Activated naive CD4-positive, alpha-beta T cell treated with Interleukin-2 at 50 U/mL for 16 hours (primary cell): ENCODE data around the gene BCAS4.

Experiments
- DNase-seq: peaks from one replicate; pipeline ENCODE4 v3.0.0-alpha.2; 2020

The BCAS4 gene

DNA sequence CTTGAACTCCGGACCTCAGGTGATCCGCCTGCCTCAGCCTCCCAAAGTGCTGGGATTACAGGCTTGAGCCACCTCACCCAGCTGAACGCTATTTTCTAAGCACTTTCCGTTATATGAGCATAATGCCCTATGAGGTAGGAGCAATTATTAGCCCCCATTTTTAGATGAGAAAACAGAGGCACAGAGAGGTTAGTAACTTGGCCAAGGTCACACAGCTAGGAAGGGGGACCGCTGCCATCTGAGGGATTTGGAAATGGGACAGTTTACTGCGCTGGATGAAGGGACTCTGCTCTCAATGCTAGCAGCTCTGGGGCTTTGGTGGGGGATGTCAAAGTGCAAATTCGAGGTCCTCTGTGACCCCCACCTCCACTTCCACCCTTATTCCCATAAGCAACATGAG lies 62.5 kb downstream of the BCAS4 start:
- no peak for DNase-seq

GRCh38 chr20:50858525-50858924 lies 63.7 kb downstream of the BCAS4 start:
- DNase-seq: no peak

DNA sequence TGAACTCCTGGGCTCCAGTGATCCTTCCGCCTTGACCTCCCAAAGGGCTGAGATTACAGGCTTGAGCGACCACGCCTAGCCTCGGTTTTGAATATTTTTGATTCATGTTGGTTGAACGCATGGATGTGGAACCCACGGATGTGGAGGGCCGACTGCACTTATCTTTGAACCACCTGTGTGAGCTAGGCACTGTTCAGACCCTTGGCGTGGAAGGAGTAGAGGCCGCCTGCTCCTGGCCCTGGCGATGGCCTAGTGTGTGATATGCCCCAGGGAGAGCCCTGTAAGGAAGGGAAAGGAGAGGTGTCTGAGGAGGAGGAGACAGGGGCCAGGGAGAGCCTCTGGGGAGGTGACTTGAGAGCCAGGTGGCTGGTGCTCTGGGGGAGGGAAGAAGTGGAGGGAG lies 64.3 kb downstream of the BCAS4 start:
- no peak for DNase-seq

GRCh38 chr20:50861012-50861411 lies 66.2 kb downstream of the BCAS4 start:
- DNase-seq: no peak

DNA sequence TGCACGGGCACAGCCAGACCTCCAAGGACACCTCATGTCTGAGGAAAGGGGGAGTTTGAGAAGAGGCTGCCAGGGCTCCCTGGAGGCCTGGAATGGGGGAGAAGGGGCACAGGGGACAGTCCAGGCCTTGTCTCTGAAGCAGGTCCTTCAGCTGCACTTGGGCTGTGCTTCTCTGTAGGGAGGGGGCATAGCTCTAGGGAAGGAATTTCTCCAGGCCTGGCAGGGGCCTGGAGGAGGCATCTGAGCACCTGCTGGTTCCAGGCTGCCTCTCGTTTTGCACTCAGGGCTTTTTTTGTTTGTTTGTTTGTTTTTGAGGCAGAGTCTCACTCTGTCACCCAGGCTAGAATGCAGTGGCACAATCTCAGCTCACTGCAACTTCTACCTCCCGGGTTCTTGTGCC lies 67.7 kb downstream of the BCAS4 start:
- no peak for DNase-seq

- DNase-seq: no peak
Observed at GRCh38 chr20:50865114-50865513, 70.3 kb downstream of the BCAS4 start.

DNA sequence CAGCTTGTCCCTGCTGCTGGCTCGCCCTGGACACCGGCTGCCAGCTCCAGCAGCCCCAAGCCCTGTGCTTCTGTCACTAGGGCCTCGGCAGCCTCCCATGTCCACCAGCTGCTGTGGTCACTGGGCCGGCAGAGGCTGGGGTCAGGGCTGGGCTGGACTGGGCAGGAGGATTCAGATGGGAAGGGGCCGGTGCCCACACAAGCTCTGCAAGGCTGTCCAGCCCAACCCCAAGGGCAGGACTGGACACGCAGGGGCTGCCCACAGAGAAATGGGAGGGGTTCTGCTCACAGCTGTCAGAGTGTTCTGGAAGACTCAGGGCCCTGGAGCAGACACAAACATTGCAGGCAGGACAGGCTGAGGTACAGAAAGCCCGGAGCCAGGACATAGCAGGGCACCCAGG lies 70.7 kb downstream of the BCAS4 start:
- no peak for DNase-seq

- no peak for DNase-seq
Observed at GRCh38 chr20:50866036-50866685, 71.3 kb downstream of the BCAS4 start.

DNA sequence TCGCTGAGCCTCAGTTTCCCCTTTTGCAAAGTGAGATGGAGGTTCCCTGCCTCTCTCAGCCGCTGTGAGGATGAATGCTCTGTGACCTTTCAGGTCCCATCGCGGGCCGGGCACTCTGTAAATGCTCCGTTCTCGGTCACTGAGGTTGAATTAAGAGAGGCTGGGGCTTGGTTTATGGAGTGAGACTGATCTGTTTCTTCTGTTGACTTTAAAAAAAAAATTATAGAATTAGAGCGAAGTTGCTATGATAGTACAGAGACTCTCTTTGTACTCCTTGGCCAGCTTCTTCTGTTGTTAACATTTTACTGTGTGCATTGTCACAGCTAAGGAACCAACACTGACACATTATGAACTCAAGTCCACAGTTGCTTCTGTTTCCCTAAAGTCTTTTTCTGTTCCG lies 72.0 kb downstream of the BCAS4 start:
- DNase-seq: no peak

DNA sequence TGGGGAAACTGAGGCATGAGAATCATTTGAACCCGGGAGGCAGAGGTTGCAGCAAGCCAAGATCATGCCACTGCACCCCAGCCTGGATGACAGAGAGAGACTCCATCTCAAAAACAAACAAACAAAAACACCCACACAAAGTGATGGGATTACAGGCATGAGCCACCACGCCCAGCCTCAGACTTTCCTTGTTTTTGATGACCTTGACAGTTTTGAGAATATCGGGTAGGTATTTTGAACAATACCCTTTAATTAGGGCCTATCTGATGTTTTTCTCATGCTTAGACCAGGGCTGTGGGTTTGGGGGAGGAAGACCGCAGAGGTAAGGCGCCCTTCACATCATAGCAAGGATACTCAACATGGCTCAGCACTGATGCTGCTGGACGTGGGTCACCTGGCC lies 72.9 kb downstream of the BCAS4 start:
- DNase-seq: no peak

- no peak for DNase-seq
Observed at GRCh38 chr20:50868509-50869495, 73.9 kb downstream of the BCAS4 start.

DNA sequence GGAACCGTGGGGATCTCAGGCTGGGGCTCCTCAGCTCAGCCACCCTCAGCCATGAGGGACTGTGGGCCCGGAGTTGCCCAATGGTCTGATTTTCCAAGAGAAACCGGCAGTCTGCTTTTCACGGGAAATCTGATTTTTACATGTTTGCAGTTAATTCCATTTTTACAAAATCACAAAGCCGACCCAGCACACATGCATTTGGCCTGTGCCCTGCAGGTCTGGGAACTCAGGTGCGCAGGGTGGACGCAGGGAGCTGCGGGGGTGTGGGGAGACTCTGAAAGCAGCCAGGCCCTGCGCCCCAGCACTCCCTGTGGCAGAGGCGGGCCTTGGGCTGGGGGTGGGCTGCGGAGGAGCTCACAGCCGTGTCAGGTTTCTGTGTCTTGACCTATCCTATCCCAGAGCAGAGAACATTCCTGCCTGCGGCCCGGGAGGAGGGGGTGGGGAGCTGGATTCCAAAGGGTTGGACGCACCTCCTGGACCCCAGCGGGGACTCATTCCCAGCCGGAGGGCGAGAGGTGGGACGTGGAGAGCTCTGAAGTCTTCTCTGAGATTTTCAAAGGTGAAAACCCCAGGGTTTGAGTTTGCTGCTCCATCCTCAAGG lies 75.8 kb downstream of the BCAS4 start:
- no peak for DNase-seq

DNA sequence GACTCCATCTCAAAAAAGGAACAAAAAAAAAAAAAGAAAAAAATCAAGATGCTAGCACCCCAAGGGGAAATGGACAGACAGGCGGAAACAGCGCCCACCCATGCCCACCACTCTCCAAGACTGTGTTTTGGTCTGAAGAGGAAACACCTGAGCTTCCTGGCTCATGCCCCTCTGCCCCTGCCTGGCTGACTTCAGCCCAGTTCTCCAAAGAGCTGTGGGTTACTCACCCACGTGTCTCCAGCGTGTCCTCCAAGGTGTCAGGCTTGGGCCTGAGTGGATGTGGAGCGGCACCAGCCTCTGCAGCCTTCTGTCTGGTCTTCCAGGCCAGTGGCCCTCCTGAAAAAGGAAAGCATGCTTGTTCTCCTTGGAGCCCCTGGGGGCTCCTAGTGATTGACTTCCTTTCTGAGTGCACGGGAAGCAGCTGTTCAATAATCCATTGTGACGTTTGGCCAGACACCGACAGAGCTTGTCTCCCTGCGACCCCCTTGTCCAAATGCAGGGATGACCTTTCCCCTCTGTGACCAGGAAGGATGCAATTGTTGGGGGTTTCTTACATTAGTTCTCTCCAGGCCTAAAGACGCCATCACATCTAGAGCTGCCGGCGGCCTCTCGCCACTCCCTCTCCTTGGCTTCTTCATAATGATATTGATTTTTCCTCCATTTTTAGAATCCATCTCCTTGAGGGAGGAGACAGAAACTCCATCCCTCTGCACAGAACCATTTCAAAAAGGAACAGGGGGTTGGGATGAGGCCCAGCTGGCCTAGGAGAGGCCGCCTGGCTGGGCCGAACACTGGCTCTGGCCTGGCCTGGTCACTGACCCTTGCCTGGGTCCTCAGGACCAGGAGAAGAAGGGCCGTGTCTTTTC lies 77.9 kb downstream of the BCAS4 start:
- no peak for DNase-seq

DNA sequence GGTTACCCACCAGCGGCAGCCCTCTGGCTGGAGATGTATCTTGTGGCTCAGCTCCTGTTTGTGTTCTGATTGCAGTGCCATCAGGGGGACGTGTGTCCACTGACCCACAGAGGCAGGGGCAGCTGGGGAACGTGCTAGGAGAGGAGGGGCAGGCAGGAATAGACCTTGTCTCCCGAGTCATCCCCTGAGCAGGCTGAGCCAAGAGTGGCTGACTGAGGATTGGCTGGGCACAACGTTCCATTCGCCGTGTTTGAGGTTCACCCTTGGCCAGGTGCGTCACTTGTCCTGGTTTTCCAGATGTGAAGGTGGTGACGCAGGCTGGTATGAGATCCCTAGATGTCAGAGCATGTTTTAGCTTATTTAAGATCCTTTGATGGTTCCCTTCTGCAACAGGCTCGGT lies 78.7 kb downstream of the BCAS4 start:
- no peak for DNase-seq

DNA sequence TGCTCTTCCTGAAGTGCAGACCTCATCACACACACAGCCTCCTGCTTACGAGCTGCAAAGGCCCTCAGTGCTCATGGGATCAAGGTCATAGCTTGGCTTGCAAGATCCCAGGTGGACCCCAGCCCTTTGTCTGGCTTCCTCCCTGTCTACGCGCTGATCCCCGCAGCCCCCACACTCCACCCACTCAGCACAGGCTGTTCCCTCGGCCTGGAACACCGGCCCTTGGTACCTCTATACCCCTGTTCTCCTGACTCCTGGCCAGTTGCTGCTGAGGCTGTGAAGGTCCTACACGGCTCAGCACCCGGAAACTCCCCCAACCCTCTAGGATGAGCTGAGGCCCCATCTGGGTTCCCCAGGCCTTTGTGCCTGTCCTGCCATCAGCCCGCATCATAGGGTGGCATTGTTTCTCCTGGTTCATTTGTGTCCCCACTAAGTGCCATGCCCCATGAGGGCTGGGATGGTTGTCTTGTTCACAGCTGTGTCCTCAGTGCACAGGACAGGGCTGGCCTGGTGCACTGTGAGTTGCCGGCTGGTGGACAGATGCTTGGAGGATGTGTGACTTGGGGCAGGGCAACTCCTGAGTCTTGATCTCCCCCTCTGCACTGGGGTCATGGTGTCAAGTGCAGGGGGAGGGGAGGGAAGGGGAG lies 79.4 kb downstream of the BCAS4 start:
- no peak for DNase-seq

- DNase-seq: no peak
Observed at GRCh38 chr20:50874758-50875665, 80.2 kb downstream of the BCAS4 start.

DNA sequence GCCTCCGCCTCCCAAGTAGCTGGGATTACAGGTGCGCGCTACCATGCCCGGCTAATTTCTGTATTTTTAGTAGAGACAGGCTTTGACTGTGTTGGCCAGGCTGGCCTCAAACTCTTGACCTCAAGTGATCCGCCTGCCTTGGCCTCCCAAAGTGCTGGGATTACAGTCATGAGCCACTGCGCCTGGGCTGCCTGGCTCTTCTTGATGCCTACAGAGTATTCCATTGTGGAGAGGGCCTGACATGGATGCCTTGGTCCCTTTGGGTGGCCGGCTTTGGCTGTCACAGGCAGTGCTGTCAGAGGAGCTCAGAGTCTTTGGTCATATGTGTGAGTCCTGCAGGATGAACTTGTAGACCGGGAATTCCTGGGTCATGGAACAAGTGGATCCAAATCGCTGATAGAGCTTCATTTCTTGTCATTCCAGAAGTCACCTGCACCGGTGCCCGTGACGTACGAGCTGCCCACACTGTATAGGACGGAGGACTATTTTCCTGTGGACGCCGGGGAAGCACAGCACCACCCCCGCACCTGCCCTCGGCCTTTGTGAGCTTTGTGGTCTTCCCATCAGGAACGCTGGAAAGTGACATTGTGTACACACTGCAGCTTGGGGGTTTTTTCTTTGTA lies 81.3 kb downstream of the BCAS4 start:
- DNase-seq: no peak

- DNase-seq: no peak
Observed at GRCh38 chr20:50876816-50877215, 82.0 kb downstream of the BCAS4 start.

DNA sequence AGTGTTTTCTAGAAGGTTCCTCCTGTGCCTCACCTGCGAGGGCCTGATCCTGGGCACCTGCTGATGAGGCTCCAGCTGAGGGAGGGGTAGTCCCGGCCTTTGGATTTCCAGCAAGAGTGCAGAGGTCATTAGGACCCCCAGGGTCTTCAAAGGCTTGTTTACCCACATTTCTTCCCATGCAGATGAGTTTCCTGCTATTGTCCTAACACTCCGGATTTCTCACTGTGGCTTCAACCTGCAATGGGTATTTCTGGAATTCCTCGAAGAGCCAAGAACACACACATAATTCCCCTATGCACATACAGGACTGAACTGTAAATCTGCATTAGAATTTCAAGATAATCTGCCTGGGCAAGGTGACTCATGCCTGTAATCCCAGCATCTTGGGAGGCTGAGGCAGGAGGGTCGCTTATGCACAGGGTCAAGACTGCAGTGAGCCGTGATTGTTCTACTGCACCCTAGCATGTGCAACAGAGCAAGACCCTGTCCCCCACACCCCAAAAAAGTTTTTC lies 82.4 kb downstream of the BCAS4 start:
- DNase-seq: no peak
